ENCODE measurements around the gene PLEKHA4.
"Not testable (repeated sequence)": the region's sequence is repeated elsewhere in the genome, so short reads cannot be mapped to it uniquely, and the experiment has no call there.

PLEKHA4 gene

GRCh38 chr19:48798937-48799336 is 69.5 kb downstream of the PLEKHA4 start:
- no peak for DNase-seq (ENCODE audit: low read depth in 2 of 2)

GRCh38 chr19:48797103-48797502 is 71.3 kb downstream of the PLEKHA4 start:
- no peak for DNase-seq (ENCODE audit: low read depth in 2 of 2)

- no peak for DNase-seq (ENCODE audit: low read depth in 2 of 2)
Observed at GRCh38 chr19:48796298-48797083, 71.9 kb downstream of the PLEKHA4 start.

GRCh38 chr19:48795685-48796070 is 72.7 kb downstream of the PLEKHA4 start:
- DNase-seq (ENCODE audit: low read depth in 2 of 2), result no peak

GRCh38 chr19:48795055-48795684 is 73.2 kb downstream of the PLEKHA4 start:
- DNase-seq (ENCODE audit: low read depth in 2 of 2), result peak; percentile 59 to 72

GRCh38 chr19:48794291-48794690 is 74.1 kb downstream of the PLEKHA4 start:
- no peak for DNase-seq (ENCODE audit: low read depth in 2 of 2)

GRCh38 chr19:48793271-48793670 is 75.1 kb downstream of the PLEKHA4 start:
- no peak for DNase-seq (ENCODE audit: low read depth in 2 of 2)

- not testable (repeated sequence) for DNase-seq (ENCODE audit: low read depth in 2 of 2)
Observed at GRCh38 chr19:48787331-48787730, 81.1 kb downstream of the PLEKHA4 start.

Measured in stimulated activated CD8-positive, alpha-beta memory T cell treated with anti-CD3 and anti-CD28 coated beads, Interleukin-7, amount 100 ng/mL, for 1 hour (primary cell).